Astrocyte of the hippocampus (primary cell): Measurements from ENCODE around the gene CCR7.

Source experiments
- DNase-seq: peaks from one replicate; pipeline ENCODE4 v3.0.0; 2011; ENCODE audit warnings: low read depth, low spot score

CCR7 gene

DNA sequence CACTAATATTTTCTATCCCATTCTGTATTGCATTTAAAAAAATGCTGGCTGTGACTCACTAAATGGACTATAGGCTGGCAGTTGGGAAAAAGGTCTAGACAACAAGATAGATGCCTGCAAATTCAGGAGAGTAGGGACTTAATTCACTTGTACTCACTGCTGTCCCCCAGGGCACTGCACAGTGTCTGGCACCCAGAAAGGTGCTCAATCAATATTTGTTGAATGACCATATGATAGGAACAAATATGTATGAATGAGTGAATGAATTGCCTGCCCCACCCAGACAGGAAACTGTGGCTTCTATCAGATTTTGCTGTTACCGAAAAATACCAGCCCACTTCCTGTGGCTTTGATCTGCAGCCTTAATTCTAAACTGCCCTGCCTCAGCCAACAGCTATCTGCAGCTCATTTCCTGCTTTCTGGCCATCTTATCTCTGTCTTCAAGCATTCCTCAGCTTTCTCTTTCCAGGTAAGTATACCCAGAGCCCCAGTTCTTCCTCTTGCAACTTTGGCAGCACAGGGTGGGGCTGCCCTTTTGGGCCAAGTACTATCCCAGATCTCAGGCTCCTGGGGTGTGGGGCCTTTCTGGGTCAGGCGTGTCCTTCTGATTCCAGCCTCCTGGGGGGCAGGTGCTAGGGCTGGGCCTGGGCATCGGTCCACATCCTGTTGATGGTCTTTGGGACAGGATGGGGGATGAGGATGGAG is 48.5 kb downstream of the CCR7 start:
- DNase-seq, result no peak

DNA sequence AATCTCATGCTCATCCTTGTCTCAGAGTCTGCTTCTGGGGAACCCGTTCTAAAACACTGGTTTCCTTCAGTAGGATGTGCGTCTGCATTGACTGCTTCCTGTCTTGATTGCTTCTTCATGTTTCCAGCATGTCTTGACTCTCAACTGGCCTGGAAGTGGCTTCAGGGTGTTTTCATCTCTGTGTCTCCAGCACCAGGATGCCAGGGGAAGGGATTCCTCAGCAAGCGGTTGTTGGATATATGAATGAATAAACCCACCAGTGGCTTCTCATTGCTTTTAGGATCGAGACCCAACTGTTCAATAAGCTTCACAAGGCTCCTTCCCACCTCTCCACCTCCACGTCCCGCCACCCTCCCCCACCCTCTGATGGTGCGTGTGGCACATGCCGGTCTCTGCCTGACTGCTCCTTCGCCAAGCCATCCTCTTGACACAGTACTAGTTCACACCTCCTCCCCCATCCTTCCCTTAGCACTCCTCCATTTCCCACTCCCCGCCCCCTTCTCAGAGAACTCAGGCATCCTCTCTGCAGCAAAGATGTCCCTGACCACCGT is 49.7 kb downstream of the CCR7 start:
- no peak for DNase-seq

DNA sequence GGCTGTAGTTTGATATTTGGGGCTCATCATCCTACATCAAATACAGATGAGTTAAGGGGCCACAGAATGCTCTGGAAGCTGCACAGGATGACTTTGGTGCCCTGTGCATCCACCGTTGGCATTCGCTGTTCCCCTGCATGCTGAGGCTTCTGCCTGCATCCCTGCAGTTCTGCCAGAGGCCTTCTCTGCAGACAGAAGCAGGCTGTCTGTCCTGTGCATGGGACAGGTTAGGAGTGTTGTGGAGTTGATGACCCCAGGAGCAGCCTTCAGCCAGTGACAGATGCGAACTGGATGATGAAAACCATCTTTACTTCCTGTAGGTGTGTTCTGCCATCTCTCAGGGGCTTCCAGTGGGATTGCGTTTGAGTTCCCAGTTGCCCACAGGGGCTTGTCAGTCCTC is 50.3 kb downstream of the CCR7 start:
- no peak for DNase-seq

DNA sequence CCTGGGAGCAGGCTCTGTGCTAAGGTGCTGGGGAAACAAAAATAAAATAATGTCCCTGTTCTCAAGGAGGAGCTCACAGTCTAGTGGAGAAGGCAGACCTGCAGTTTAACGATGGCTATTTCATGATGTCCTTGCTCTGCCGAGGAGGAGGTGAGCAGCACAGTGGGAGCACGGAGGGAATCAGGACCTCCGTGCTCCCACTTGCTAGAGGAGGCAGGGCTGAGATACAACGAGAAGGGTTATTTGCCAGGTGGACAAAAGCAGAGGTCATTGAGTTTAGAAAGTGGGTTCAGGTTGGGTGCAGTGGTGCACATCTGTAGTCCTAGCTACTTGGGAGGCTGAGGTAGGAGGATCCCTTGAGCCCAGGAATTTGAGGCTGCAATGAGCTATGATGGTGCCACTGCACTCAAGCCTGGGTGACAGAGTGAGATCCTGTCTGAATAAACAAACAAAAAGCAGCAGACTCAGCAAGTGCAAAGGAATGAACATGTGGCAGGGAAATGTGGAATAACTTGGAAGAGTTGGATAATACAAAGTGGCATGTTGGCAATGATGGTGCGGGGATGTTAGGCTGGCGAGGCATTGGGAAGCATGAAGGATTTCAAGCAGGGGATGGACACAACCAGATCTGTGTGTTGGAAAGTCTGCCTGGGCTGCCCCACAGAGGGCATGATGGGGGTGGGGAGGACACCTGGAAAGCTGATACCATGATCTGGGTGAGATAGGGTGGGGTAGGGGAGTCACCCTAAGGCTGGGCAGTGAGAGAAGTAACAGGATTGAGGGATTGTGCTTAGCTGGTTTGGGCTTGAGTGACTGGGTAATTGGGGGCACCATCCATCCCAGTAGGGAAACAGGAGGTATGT is 51.0 kb downstream of the CCR7 start:
- no peak for DNase-seq

DNA sequence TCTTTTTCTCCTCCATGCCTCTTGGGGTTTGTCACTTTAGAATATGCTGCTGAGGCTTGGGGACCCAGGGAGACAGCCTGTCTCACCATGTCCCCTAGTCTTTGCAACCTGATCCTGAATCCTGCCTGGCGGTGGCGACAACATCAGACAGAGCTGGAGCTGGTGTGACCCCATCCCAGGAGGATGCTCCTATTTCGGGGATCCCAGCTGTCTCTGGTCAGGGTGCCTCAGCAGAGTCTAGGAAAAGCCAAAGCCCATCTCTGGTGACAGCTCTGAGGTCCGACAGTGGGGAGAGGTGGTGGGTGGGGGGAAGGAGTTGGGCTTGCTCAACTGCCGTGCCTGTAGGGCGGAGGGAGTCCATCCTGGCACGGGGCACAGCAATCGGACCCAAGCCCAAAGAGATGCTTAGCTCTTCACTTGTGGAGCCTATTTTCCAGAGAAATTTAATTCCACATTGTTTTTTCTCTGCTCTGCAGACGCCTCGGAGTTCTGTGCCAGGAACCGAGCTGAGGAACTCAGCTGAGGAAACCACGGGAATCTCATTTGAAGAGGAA is 53.5 kb downstream of the CCR7 start:
- no peak for DNase-seq

DNA sequence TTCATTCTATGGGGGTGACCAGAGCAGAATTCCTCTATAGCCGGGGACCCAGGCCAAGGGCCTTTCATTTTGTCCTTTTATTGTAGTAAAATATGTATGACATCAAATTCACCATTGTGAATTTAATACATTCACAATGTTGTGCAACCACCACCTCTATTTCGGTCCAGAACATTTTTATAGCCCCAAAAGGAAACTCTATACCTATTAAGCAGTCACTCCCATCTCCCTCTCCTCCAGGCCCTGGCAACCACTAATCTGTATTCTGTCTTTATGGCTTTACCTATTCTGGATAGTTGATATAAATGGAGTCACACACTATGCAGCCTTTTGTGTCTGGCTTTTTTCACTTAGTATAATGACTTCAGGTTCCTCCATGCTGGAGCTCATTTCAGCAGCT is 54.1 kb downstream of the CCR7 start:
- no peak for DNase-seq

DNA sequence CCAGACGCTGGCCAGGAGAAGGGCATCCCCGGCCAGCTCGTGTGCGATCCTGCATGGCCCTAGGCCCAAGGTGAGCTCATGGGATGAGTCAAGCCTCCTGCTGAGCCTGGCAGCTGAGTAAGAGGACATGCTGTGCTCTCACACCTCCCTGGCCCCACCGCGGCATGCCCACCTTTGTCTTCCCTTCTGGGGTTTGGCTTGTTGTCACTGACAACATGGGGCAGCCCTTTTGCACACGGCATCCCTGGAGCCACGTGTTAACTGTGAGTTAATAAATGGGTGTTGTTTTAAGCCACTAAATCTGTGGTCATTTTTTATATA is 55.0 kb downstream of the CCR7 start:
- peak; percentile 91 for DNase-seq

DNA sequence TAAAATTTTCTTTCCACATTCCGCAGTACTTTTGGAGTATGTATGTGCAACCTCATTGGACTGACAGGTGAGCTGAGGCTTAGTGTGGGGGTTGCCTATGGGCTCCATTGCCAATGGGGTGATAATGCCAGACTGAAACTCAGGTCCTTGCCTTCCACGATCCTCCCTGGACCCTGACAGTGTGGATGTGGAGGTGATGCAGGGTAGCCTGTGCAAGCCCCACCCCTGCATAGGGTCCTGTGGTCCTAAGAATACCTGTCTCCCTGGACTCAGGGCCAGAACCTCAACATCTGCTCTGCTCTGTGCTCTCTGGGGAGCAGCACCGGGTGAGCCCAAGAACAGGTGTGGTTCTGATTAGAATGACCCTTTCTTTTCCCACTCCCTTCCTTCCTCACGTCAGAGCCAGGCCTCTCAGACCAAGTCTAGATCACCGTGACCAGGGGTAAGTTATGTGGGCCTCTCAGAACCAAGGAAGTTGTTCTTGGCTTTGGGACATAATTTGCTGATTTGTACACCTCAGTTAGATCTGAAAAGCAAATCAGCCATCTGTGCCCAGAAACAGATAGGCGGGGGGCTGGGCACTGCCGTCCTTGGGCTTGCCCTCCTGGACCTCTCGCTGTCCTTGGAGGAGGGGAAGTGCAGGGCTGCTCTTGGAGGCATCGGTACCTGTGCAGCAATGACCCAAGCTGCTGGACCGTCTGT is 55.5 kb downstream of the CCR7 start:
- DNase-seq, result peak; percentile 55

DNA sequence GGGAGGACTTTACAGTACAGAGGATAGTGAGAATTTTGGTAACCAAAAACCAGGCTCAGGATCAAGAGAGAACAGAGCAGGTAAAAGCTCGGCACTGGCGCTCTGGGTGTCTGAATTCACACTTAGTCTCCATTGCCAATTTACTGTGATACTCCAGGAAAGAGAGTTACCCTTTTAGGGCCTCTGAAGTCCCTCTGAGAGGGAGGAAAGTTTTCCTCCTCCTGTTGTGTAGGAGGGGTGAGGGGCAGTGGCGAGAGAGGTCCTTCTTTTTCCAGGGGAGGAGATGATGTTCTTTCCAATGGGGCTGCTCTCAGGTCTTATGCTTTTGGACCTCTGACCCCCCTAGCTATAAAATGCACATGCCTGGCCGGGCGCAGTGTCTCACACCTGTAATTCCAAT is 58.5 kb downstream of the CCR7 start:
- no peak for DNase-seq
